ENCODE results near the gene VSTM2L.

GRCh38 chr20:37972256-37973058, 69.5 kb downstream of the VSTM2L start:
- TF ChIP-seq POLR2AphosphoS5 (IDR thresholded peaks at IDR 0.05; ENCODE audit: low read depth, low read length): no peak
- no peak for TF ChIP-seq POLR2A (IDR thresholded peaks at IDR 0.05; ENCODE audit: low read depth, low read length)

All from GM12892 (cell line).